Activated CD4-positive, alpha-beta T cell treated with anti-CD3 and anti-CD28 coated beads for 36 hours (primary cell): ENCODE results near the gene OGDH. TPM values are rescaled to one million over a fixed set of nuclear protein-coding genes. Genes with fewer than 3 reads are reported as not detected.

ENCODE experiments used
- ATAC-seq: fragments of 200-7000 bp; cut with Tn5 transposase; one replicate; pipeline ENCODE4 v1.10.0; 2021; ENCODE audit warnings: mild to moderate bottlenecking, moderate library complexity
- CTCF ChIA-PET: fragments of 350-600 bp; sonication (Branson Sonifier 250); formaldehyde crosslinking; loops from one replicate; lab custom pipeline; 2021; ENCODE audit warnings: antibody characterized with exemption; lab: Charles Lee
- POLR2A ChIA-PET: fragments of 350-600 bp; sonication (Branson Sonifier 250); formaldehyde crosslinking; loops from one replicate; lab custom pipeline; 2021; ENCODE audit warnings: antibody characterized with exemption, inconsistent platforms; lab: Charles Lee
- DNase-seq: peaks from one replicate; pipeline ENCODE4 v3.0.0-alpha.2; 2020
- H3K27ac Mint-ChIP-seq: one replicate; pipeline ENCODE4 v1.8.0; 2021; ENCODE audit warnings: mixed read lengths
- H3K27me3 Mint-ChIP-seq: one replicate; pipeline ENCODE4 v1.8.0; 2021; ENCODE audit warnings: mixed read lengths
- H3K36me3 Mint-ChIP-seq: one replicate; pipeline ENCODE4 v1.8.0; 2021; ENCODE audit warnings: low read depth, mixed read lengths
- H3K4me1 Mint-ChIP-seq: one replicate; pipeline ENCODE4 v1.8.0; 2021; ENCODE audit warnings: mixed read lengths
- H3K4me3 Mint-ChIP-seq: one replicate; pipeline ENCODE4 v1.8.0; 2021; ENCODE audit warnings: mild to moderate bottlenecking, moderate library complexity, mixed read lengths
- H3K9me3 Mint-ChIP-seq: one replicate; pipeline ENCODE4 v1.8.0; 2021; ENCODE audit warnings: low read depth, mixed read lengths
- intact Hi-C, 2 experiments: fragments of 100-400 bp; cut with DNase I in 1 of 2; cut with micrococcal nuclease in 1 of 2; formaldehyde crosslinking; loops; one replicate each; pipeline versions ENCODE4 v1.14.2 to v1.15.1; 2022 to 2024; cut with DNase I, micrococcal nuclease
- total RNA-seq, 2 experiments: library from RNA; stranded (reverse); gene quantifications; one replicate each; pipeline ENCODE4 v1.2.3, GENCODE V29; 2021

OGDH gene
- total RNA-seq, 2 experiments from 2014 or later: 80.3 to 90.1 TPM

- no peaks in the 10 kb centered on the region for H3K9me3 Mint-ChIP-seq
- H3K36me3 Mint-ChIP-seq: peaks cover 61% of the 10 kb centered on the region
- ATAC-seq: peak; percentile 51
- intact Hi-C loops: loop anchor here (1.0 to 5.0 kb wide), 3 partner anchors 219 to 325 kb away; no protein-coding TSS in a partner anchor
- no peak overlapping the region for H3K4me3 Mint-ChIP-seq
- peaks cover 6% of the 10 kb centered on the region for H3K4me1 Mint-ChIP-seq
- H3K27ac Mint-ChIP-seq: no peak overlapping the region
- H3K27me3 Mint-ChIP-seq: no peaks in the 10 kb centered on the region
- no peak for DNase-seq
- ChIA-PET POLR2A (interaction anchor here (1.0 to 1.5 kb wide), 2 partner anchors 8 to 75 kb away, joined by 3 to 7 read pairs; partner anchors contain the start of gene DDX56), CTCF (interaction anchor here (0.6 to 3.7 kb wide), 37 partner anchors 8 to 539 kb away, joined by 3 to 23 read pairs (median 4); partner anchors contain the start of genes DDX56, H2AZ2 and NUDCD3)
Measured at GRCh38 chr7:44565795-44566559, 40.5 kb upstream of the OGDH start.

GRCh38 chr7:44566680-44567079, 39.7 kb upstream of the OGDH start:
- no peak overlapping the region for H3K27ac Mint-ChIP-seq
- CTCF ChIA-PET: interaction anchor here (1.0 to 2.6 kb wide), 4 partner anchors 11 to 232 kb away, joined by 4 to 23 read pairs (median 10); no protein-coding TSS in a partner anchor
- POLR2A ChIA-PET: no interaction called here

GRCh38 chr7:44567884-44568283, 38.5 kb upstream of the OGDH start:
- H3K4me1 Mint-ChIP-seq: peaks cover 21% of the 10 kb centered on the region
- H3K27me3 Mint-ChIP-seq: no peaks in the 10 kb centered on the region
- ChIA-PET POLR2A (no interaction called here), CTCF (interaction anchor here (0.6 kb wide), 1 partner anchor 11 kb away, joined by 3 read pairs; no protein-coding TSS in a partner anchor)
- DNase-seq (no peak), ATAC-seq (no peak)
- no peak overlapping the region for H3K4me3 Mint-ChIP-seq
- intact Hi-C loops: loop anchor here in 1 of 2 experiments (5.0 kb wide), 2 partner anchors 221 to 326 kb away; no protein-coding TSS in a partner anchor
- no peaks in the 10 kb centered on the region for H3K9me3 Mint-ChIP-seq
- H3K36me3 Mint-ChIP-seq: peaks cover 80% of the 10 kb centered on the region
- no peak overlapping the region for H3K27ac Mint-ChIP-seq

More at GRCh38 chr7:44566680-44567079, 39.7 kb upstream of the OGDH start:
- peaks cover 9% of the 10 kb centered on the region for H3K4me1 Mint-ChIP-seq
- H3K9me3 Mint-ChIP-seq: no peaks in the 10 kb centered on the region
- intact Hi-C loops: loop anchor here in 1 of 2 experiments (5.0 kb wide), 2 partner anchors 219 to 324 kb away; no protein-coding TSS in a partner anchor
- no peak for DNase-seq
- H3K4me3 Mint-ChIP-seq: no peak overlapping the region
- no peaks in the 10 kb centered on the region for H3K27me3 Mint-ChIP-seq
- peaks cover 68% of the 10 kb centered on the region for H3K36me3 Mint-ChIP-seq
- ATAC-seq: no peak

- ChIA-PET POLR2A (no interaction called here), CTCF (interaction anchor here (0.6 to 1.0 kb wide), 4 partner anchors 10 to 354 kb away, joined by 3 to 4 read pairs (median 3); no protein-coding TSS in a partner anchor)
- no peak overlapping the region for H3K27ac Mint-ChIP-seq
- H3K36me3 Mint-ChIP-seq: peaks cover 86% of the 10 kb centered on the region
- H3K27me3 Mint-ChIP-seq: no peaks in the 10 kb centered on the region
- intact Hi-C loops: loop anchor here in 1 of 2 experiments (5.0 kb wide), 2 partner anchors 222 to 327 kb away; no protein-coding TSS in a partner anchor
- no peaks in the 10 kb centered on the region for H3K9me3 Mint-ChIP-seq
- ATAC-seq (no peak), DNase-seq (no peak)
- peaks cover 23% of the 10 kb centered on the region for H3K4me1 Mint-ChIP-seq
- no peak overlapping the region for H3K4me3 Mint-ChIP-seq
Measured at GRCh38 chr7:44568771-44569560, 37.5 kb upstream of the OGDH start.

GRCh38 chr7:44569959-44570358, 36.5 kb upstream of the OGDH start:
- H3K27me3 Mint-ChIP-seq: no peaks in the 10 kb centered on the region
- ATAC-seq: no peak
- no peak overlapping the region for H3K4me3 Mint-ChIP-seq
- H3K36me3 Mint-ChIP-seq: peaks cover 85% of the 10 kb centered on the region
- peaks cover 30% of the 10 kb centered on the region for H3K4me1 Mint-ChIP-seq
- H3K9me3 Mint-ChIP-seq: no peaks in the 10 kb centered on the region
- ChIA-PET CTCF (interaction anchor here (0.6 to 1.1 kb wide), 2 partner anchors 76 to 181 kb away, joined by 3 read pairs; no protein-coding TSS in a partner anchor), POLR2A (interaction anchor here (0.7 kb wide), 1 partner anchor 198 kb away, joined by 3 read pairs; no protein-coding TSS in a partner anchor)
- intact Hi-C loops: loop anchor here (5.0 kb wide), 4 partner anchors 78 to 488 kb away; partner anchors contain the start of genes NUDCD3 (in 1 of the 2) and POLM (in 1 of the 2)
- no peak for DNase-seq
- peak overlapping the region; percentile 19 for H3K27ac Mint-ChIP-seq

GRCh38 chr7:44572771-44573170, 33.7 kb upstream of the OGDH start:
- Mint-ChIP-seq H3K27me3 (no peaks in the 10 kb centered on the region), H3K4me1 (peaks cover 38% of the 10 kb centered on the region), H3K4me3 (peak overlapping the region; percentile 90), H3K36me3 (peaks cover 81% of the 10 kb centered on the region), H3K9me3 (no peaks in the 10 kb centered on the region), H3K27ac (peak overlapping the region; percentile 94)
- CTCF ChIA-PET: interaction anchor here (0.5 to 3.1 kb wide), 8 partner anchors 8 to 427 kb away, joined by 3 to 23 read pairs (median 3); partner anchors contain the start of gene TMED4
- POLR2A ChIA-PET: interaction anchor here (0.6 to 2.1 kb wide), 5 partner anchors 10 to 382 kb away, joined by 3 to 12 read pairs (median 4); partner anchors contain the start of genes OGDH and TMED4
- ATAC-seq: no peak
- no peak for DNase-seq
- intact Hi-C loops: loop anchor here (1.0 to 5.0 kb wide), 6 partner anchors 80 to 538 kb away; partner anchors contain the start of genes NUDCD3 (in 2 of the 2), POLM (in 1 of the 2), PPIA (in 1 of the 2) and PURB (in 1 of the 2)

GRCh38 chr7:44573464-44574286, 32.8 kb upstream of the OGDH start, which contains the start of gene DDX56:
DDX56 (minus strand) TSS chr7:44573908; CDS start chr7:44573895, 13 bp downstream.
- peak within 1 kb of the TSS; percentile 90 for H3K4me3 Mint-ChIP-seq
- H3K9me3 Mint-ChIP-seq: no peaks in the 10 kb centered on the region
- H3K4me1 Mint-ChIP-seq: peaks cover 41% of the 10 kb centered on the region
- intact Hi-C loops: loop anchor here (1.0 to 5.0 kb wide), 8 partner anchors 9 to 537 kb away; partner anchors contain the start of genes NUDCD3 (in 2 of the 2), TMED4 (in 2 of the 2), OGDH (in 1 of the 2) and POLM (in 1 of the 2)
- H3K36me3 Mint-ChIP-seq: peaks cover 79% of the 10 kb centered on the region
- CTCF ChIA-PET: interaction anchor here (0.6 to 3.1 kb wide), 9 partner anchors 9 to 563 kb away, joined by 3 to 23 read pairs (median 3); no protein-coding TSS in a partner anchor
- peak; percentile 97 for DNase-seq
- no peaks in the 10 kb centered on the region for H3K27me3 Mint-ChIP-seq
- H3K27ac Mint-ChIP-seq: peak within 1 kb of the TSS; percentile 94
- ATAC-seq: peak; percentile 98
- POLR2A ChIA-PET: interaction anchor here (0.5 to 2.1 kb wide), 12 partner anchors 9 to 381 kb away, joined by 3 to 13 read pairs (median 4); partner anchors contain the start of genes OGDH and TMED4

- intact Hi-C loops: loop anchor here (1.0 to 5.0 kb wide), 4 partner anchors 8 to 492 kb away; partner anchors contain the start of genes TMED4 (in 2 of the 2), NUDCD3 (in 1 of the 2), OGDH (in 1 of the 2) and POLM (in 1 of the 2)
- Mint-ChIP-seq H3K36me3 (peaks cover 77% of the 10 kb centered on the region), H3K4me1 (peaks cover 47% of the 10 kb centered on the region), H3K4me3 (peak overlapping the region; percentile 90), H3K27ac (peak overlapping the region; percentile 94), H3K27me3 (no peaks in the 10 kb centered on the region), H3K9me3 (no peaks in the 10 kb centered on the region)
- no peak for ATAC-seq
- ChIA-PET POLR2A (interaction anchor here (0.7 to 2.1 kb wide), 9 partner anchors 9 to 381 kb away, joined by 3 to 13 read pairs (median 3); partner anchors contain the start of gene OGDH), CTCF (interaction anchor here (0.6 to 3.1 kb wide), 9 partner anchors 10 to 562 kb away, joined by 3 to 23 read pairs (median 3); no protein-coding TSS in a partner anchor)
- DNase-seq: no peak
Measured at GRCh38 chr7:44574287-44574872, 32.0 kb upstream of the OGDH start.

- Mint-ChIP-seq H3K36me3 (peaks cover 77% of the 10 kb centered on the region), H3K4me1 (peaks cover 51% of the 10 kb centered on the region), H3K27ac (peak overlapping the region; percentile 94), H3K4me3 (peak overlapping the region; percentile 90), H3K9me3 (no peaks in the 10 kb centered on the region), H3K27me3 (no peaks in the 10 kb centered on the region)
- ATAC-seq (no peak), DNase-seq (no peak)
- intact Hi-C loops: loop anchor here in 1 of 2 experiments (2.0 kb wide), 1 partner anchor 32 kb away; the partner anchor contains the start of gene OGDH
- POLR2A ChIA-PET: interaction anchor here (2.0 kb wide), 1 partner anchor 10 kb away, joined by 7 read pairs; no protein-coding TSS in a partner anchor
- CTCF ChIA-PET: interaction anchor here (0.8 to 3.1 kb wide), 4 partner anchors 10 to 345 kb away, joined by 3 to 23 read pairs (median 3); no protein-coding TSS in a partner anchor
Measured at GRCh38 chr7:44575054-44575453, 31.4 kb upstream of the OGDH start.
